ENCODE measurements around the gene DZIP3. TPM values are rescaled to one million over a fixed set of nuclear protein-coding genes. Genes with fewer than 3 reads are reported as not detected.

The DZIP3 gene
- total RNA-seq, 1 donor from 2014 or later = 8.5 TPM

DNA sequence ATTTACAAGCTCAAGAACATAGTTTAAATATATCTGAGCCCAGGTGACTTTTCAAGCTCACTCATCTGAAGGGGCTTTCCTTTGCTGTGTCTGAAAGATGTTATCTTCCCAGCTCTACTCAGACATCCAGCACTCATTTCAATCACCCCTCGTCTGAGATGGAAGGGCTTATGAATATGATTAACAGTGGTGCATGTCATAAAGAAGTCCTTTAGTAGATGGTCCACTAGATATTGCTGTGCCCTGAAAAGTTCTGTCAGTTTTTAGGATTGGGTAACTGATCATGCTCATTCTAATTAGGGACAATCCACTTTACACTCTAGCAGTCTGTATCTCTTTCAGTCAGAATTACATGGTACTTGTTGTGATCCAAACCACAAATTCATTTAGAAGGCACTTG, 139.4 kb downstream of the DZIP3 start:
- Mint-ChIP-seq H3K27me3 (ENCODE audit: low read depth) (peaks cover 12% of the 10 kb centered on the region), H3K27ac (ENCODE audit: unreplicated experiment) (no peak overlapping the region), H3K4me1 (ENCODE audit: low read depth) (no peaks in the 10 kb centered on the region), H3K36me3 (ENCODE audit: low read depth) (no peaks in the 10 kb centered on the region), H3K4me3 (ENCODE audit: unreplicated experiment) (no peak overlapping the region), H3K9me3 (ENCODE audit: low read depth) (no peaks in the 10 kb centered on the region)
- no peak for TF ChIP-seq CTCF (IDR thresholded peaks at IDR 0.05)
- no peak for DNase-seq (ENCODE audit: low spot score)

GRCh38 chr3:108736821-108737220, 147.3 kb downstream of the DZIP3 start:
- Mint-ChIP-seq H3K27me3 (ENCODE audit: low read depth) (peaks cover 17% of the 10 kb centered on the region), H3K4me1 (ENCODE audit: low read depth) (no peaks in the 10 kb centered on the region), H3K9me3 (ENCODE audit: low read depth) (no peaks in the 10 kb centered on the region), H3K4me3 (ENCODE audit: unreplicated experiment) (no peak overlapping the region), H3K27ac (ENCODE audit: unreplicated experiment) (no peak overlapping the region), H3K36me3 (ENCODE audit: low read depth) (no peaks in the 10 kb centered on the region)
- TF ChIP-seq CTCF (IDR thresholded peaks at IDR 0.05) = no peak
- no peak for DNase-seq (ENCODE audit: low spot score)

DNA sequence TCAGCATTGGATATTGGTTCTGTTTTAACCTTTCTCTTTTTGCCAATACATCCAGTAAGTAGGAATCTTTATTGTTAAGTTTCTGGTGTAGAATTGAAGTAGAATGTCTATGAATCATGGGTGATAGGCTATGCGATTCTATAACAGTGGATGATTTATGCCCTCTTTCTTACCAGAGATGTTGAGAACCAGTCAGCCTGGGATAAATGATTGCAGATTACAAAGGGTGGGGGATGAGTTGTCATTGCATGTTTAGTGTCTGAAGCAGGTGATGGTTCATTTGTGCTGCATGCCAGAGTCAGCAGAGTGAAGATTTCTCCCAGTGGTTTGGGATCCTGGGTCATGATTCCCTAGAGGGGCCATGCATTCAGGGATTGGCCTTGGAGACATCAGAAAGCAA, 153.4 kb downstream of the DZIP3 start:
- no peak overlapping the region for H3K4me3 Mint-ChIP-seq (ENCODE audit: unreplicated experiment)
- no peaks in the 10 kb centered on the region for H3K36me3 Mint-ChIP-seq (ENCODE audit: low read depth)
- no peak for DNase-seq (ENCODE audit: low spot score)
- no peak for TF ChIP-seq CTCF (IDR thresholded peaks at IDR 0.05)
- H3K9me3 Mint-ChIP-seq (ENCODE audit: low read depth) = peaks cover 7% of the 10 kb centered on the region
- H3K27ac Mint-ChIP-seq (ENCODE audit: unreplicated experiment) = no peak overlapping the region
- no peaks in the 10 kb centered on the region for H3K4me1 Mint-ChIP-seq (ENCODE audit: low read depth)
- H3K27me3 Mint-ChIP-seq (ENCODE audit: low read depth) = no peaks in the 10 kb centered on the region

Other genes starting within 250 kb of the DZIP3 start
- 0.05 to 0.17 TPM (median 0.05 TPM) in 3 replicates for gene MYH15, start 79.1 kb upstream of the DZIP3 start, total RNA-seq
- 5.7 to 9.4 TPM (median 5.8 TPM) in 3 replicates for gene CIP2A, start 284 bp upstream of the DZIP3 start, total RNA-seq
- not detected in 3 replicates for gene RETNLB, start 167.7 kb downstream of the DZIP3 start, total RNA-seq
- gene TRAT1, start 233.1 kb downstream of the DZIP3 start, total RNA-seq = not detected in 3 replicates